Measurements from ENCODE around the gene SYT2. TPM values are rescaled to one million over a fixed set of nuclear protein-coding genes. Genes with fewer than 3 reads are reported as not detected.
"Not testable (repeated sequence)": the region's sequence is repeated elsewhere in the genome, so short reads cannot be mapped to it uniquely, and the experiment has no call there.

The SYT2 gene
- total and polyA plus RNA-seq, 8 donors, result under 0.01 to 0.03 (median 0.03) TPM; not detected in 4

GRCh38 chr1:202551683-202552082 is 158.6 kb downstream of the SYT2 start:
- FAIRE-seq, result no peak
- H3K36me3 ChIP-seq, result no peaks in the 10 kb centered on the region
- no peak overlapping the region for H3K4me3 ChIP-seq
- TF ChIP-seq CTCF (IDR thresholded peaks at IDR 0.05), result no peak
- 81 to 82% methylated on average over 3 of the region's 3 CpGs for WGBS, 2 donors
- H3K4me1 ChIP-seq, result peaks cover 0 to 23% (median 6%) of the 10 kb centered on the region in 3 donors
- H3K27ac ChIP-seq, result no peak overlapping the region
- intact Hi-C loops (cut with DNase I), result no loop called here
- DNase-seq, result no peak
- no peaks in the 10 kb centered on the region for H3K27me3 ChIP-seq
- no peaks in the 10 kb centered on the region for H3K9me3 ChIP-seq
- no peak for ATAC-seq

GRCh38 chr1:202550088-202550487 is 160.2 kb downstream of the SYT2 start:
- FAIRE-seq; H3K27me3 ChIP-seq; ATAC-seq; H3K4me3 ChIP-seq; H3K36me3 ChIP-seq; H3K9me3 ChIP-seq; intact Hi-C loops (cut with DNase I); H3K27ac ChIP-seq; DNase-seq: not testable (repeated sequence)
- 94 to 97% methylated on average over 1 of the region's 1 CpG for WGBS, 2 donors
- H3K4me1 ChIP-seq, result peaks cover 0 to 15% (median 6%) of the 10 kb centered on the region in 3 donors

GRCh38 chr1:202547215-202547614 is 163.0 kb downstream of the SYT2 start:
- Histone ChIP-seq H3K27ac (no peak overlapping the region), H3K4me1 (no peaks in the 10 kb centered on the region), H3K36me3 (no peaks in the 10 kb centered on the region), H3K4me3 (no peak overlapping the region), H3K27me3 (no peaks in the 10 kb centered on the region), H3K9me3 (no peaks in the 10 kb centered on the region)
- TF ChIP-seq CTCF (IDR thresholded peaks at IDR 0.05), result no peak
- FAIRE-seq (no peak), DNase-seq (no peak), ATAC-seq (no peak)
- intact Hi-C loops (cut with DNase I), result no loop called here

- H3K4me1 ChIP-seq; H3K36me3 ChIP-seq; H3K4me3 ChIP-seq; H3K27ac ChIP-seq; FAIRE-seq; DNase-seq; H3K9me3 ChIP-seq; H3K27me3 ChIP-seq; intact Hi-C loops (cut with DNase I): not testable (repeated sequence)
- peak in 1 of 4 donors; percentile 12 for ATAC-seq
- 79 to 80% methylated on average over 3 of the region's 3 CpGs for WGBS, 2 donors
Observed at GRCh38 chr1:202546796-202547195, 163.5 kb downstream of the SYT2 start.

- H3K9me3 ChIP-seq; H3K4me1 ChIP-seq; H3K27me3 ChIP-seq; intact Hi-C loops (cut with DNase I); H3K27ac ChIP-seq; H3K36me3 ChIP-seq; FAIRE-seq; H3K4me3 ChIP-seq; DNase-seq: not testable (repeated sequence)
- WGBS, 2 donors, result 90 to 93% methylated on average over 3 of the region's 3 CpGs
- peak in 1 of 4 donors; percentile 30 for ATAC-seq
Observed at GRCh38 chr1:202546377-202546776, 163.9 kb downstream of the SYT2 start.

- H3K27ac ChIP-seq; H3K36me3 ChIP-seq; H3K27me3 ChIP-seq; DNase-seq; FAIRE-seq; H3K4me1 ChIP-seq; ATAC-seq; H3K9me3 ChIP-seq; intact Hi-C loops (cut with DNase I); H3K4me3 ChIP-seq: not testable (repeated sequence)
- WGBS, 2 donors, result 90 to 93% methylated on average over 3 of the region's 3 CpGs
Observed at GRCh38 chr1:202545647-202546303, 164.5 kb downstream of the SYT2 start.

GRCh38 chr1:202544766-202545449 is 165.3 kb downstream of the SYT2 start:
- DNase-seq; H3K9me3 ChIP-seq; H3K27me3 ChIP-seq; H3K27ac ChIP-seq; FAIRE-seq; H3K36me3 ChIP-seq; intact Hi-C loops (cut with DNase I); H3K4me3 ChIP-seq; H3K4me1 ChIP-seq; ATAC-seq: not testable (repeated sequence)
- WGBS, 2 donors, result 88 to 91% methylated on average over 6 of the region's 6 CpGs

GRCh38 chr1:202543537-202543936 is 166.7 kb downstream of the SYT2 start:
- FAIRE-seq, H3K4me3 ChIP-seq, ATAC-seq: not testable (repeated sequence)

GRCh38 chr1:202542415-202542814 is 167.8 kb downstream of the SYT2 start:
- intact Hi-C loops (cut with DNase I); FAIRE-seq; ATAC-seq; H3K27ac ChIP-seq; H3K36me3 ChIP-seq; H3K27me3 ChIP-seq; H3K4me3 ChIP-seq; DNase-seq; H3K4me1 ChIP-seq; H3K9me3 ChIP-seq: not testable (repeated sequence)

More at GRCh38 chr1:202543537-202543936, 166.7 kb downstream of the SYT2 start:
- H3K9me3 ChIP-seq; H3K27ac ChIP-seq; intact Hi-C loops (cut with DNase I); H3K36me3 ChIP-seq; DNase-seq; H3K4me1 ChIP-seq; H3K27me3 ChIP-seq: not testable (repeated sequence)
- 89 to 92% methylated on average over 11 of the region's 11 CpGs for WGBS, 2 donors

GRCh38 chr1:202540858-202541257 is 169.4 kb downstream of the SYT2 start:
- H3K4me3 ChIP-seq, result peak overlapping the region in 1 of 4 donors; percentile 26
- H3K9me3 ChIP-seq; H3K27me3 ChIP-seq; ATAC-seq; H3K36me3 ChIP-seq; DNase-seq; FAIRE-seq; H3K27ac ChIP-seq; H3K4me1 ChIP-seq; intact Hi-C loops (cut with DNase I): not testable (repeated sequence)
- WGBS, 2 donors, result 93 to 96% methylated on average over 2 of the region's 2 CpGs
